MM.1S (cell line): ENCODE results near the gene PRKCA.

ENCODE experiments used
- CTCF ChIP-seq: fragments of 300-600 bp; sonication (generic); IDR thresholded peaks from 2 replicates; pipeline ENCODE4 v1.5.1; 2016; ENCODE audit warnings: antibody characterized with exemption, low read length, mixed read lengths
- EZH2 ChIP-seq: fragments of 300-600 bp; sonication (generic); optimal IDR thresholded peaks from 2 replicates; pipeline ENCODE3; 2017; ENCODE audit warnings: low read depth, mild to moderate bottlenecking, antibody characterized with exemption, low read length, mixed read lengths
- EZH2phosphoT487 ChIP-seq: fragments of 300-600 bp; sonication (generic); IDR thresholded peaks from 2 replicates; pipeline ENCODE4 v1.6.1; 2018; ENCODE audit warnings: antibody characterized with exemption, low read length

GRCh38 chr17:66643815-66644710, 341.6 kb downstream of the PRKCA start:
- TF ChIP-seq CTCF: no peak
- no peak for TF ChIP-seq EZH2phosphoT487
- TF ChIP-seq EZH2: no peak
